Measurements from ENCODE around the gene PTK7. TPM values are rescaled to one million over a fixed set of nuclear protein-coding genes. Genes with fewer than 3 reads are reported as not detected.

Gene PTK7
- total RNA-seq, 6 donors from 2014 or later: 68.6 to 180 (median 89.4) TPM

DNA sequence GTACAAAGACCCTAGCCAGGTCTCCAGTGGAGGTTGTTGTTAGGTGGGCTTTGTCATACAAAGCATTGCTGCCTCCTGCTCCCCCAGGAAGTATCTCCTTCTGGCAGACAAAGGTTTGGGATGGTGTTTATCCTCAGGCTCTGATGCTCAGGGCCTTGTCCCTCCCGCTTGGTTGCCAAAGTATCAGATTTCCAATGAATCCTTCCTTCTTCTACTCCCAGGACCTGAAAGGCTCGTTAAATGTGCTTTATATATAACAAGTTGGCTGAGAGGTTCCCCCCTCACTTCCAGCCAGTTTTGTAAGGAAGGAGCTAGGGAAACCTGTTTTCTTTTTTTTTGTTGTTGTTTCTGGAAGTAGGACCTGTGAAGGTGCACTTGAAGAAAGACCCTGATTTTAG, 14.4 kb downstream of the PTK7 start:
- H3K27me3 ChIP-seq: no peaks in the 10 kb centered on the region
- peak overlapping the region; percentile 74 to 85 (median 76) for H3K27ac ChIP-seq
- TF ChIP-seq POLR2AphosphoS5 (IDR thresholded peaks at IDR 0.05) (no peak), POLR2A (IDR thresholded peaks at IDR 0.05) (no peak), EP300 (IDR thresholded peaks at IDR 0.05) (no peak)
- TF ChIP-seq, protein P1, sequence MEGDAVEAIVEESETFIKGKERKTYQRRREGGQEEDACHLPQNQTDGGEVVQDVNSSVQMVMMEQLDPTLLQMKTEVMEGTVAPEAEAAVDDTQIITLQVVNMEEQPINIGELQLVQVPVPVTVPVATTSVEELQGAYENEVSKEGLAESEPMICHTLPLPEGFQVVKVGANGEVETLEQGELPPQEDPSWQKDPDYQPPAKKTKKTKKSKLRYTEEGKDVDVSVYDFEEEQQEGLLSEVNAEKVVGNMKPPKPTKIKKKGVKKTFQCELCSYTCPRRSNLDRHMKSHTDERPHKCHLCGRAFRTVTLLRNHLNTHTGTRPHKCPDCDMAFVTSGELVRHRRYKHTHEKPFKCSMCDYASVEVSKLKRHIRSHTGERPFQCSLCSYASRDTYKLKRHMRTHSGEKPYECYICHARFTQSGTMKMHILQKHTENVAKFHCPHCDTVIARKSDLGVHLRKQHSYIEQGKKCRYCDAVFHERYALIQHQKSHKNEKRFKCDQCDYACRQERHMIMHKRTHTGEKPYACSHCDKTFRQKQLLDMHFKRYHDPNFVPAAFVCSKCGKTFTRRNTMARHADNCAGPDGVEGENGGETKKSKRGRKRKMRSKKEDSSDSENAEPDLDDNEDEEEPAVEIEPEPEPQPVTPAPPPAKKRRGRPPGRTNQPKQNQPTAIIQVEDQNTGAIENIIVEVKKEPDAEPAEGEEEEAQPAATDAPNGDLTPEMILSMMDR (IDR thresholded peaks at IDR 0.05): no peak
- ATAC-seq (ENCODE audit: low FRiP score in 2 of 2) (no peak), DNase-seq (no peak)
- 51 to 53% methylated on average over 2 of the region's 2 CpGs for WGBS, 2 donors
- peak overlapping the region in 1 of 4 donors; percentile 28 for H3K4me3 ChIP-seq
- peaks cover 15 to 68% (median 30%) of the 10 kb centered on the region in 4 donors for H3K4me1 ChIP-seq
- no peaks in the 10 kb centered on the region for H3K36me3 ChIP-seq
- no peaks in the 10 kb centered on the region for H3K9me3 ChIP-seq

- Histone ChIP-seq H3K4me1 (peaks cover 15 to 73% (median 33%) of the 10 kb centered on the region in 4 donors), H3K36me3 (no peaks in the 10 kb centered on the region), H3K27me3 (no peaks in the 10 kb centered on the region), H3K9me3 (no peaks in the 10 kb centered on the region), H3K4me3 (no peak overlapping the region), H3K27ac (peak overlapping the region; percentile 74 to 85 (median 76))
- DNase-seq: no peak
- ATAC-seq (ENCODE audit: low FRiP score in 2 of 2): no peak
- TF ChIP-seq POLR2A (IDR thresholded peaks at IDR 0.05): no peak
- TF ChIP-seq, protein P1 (IDR thresholded peaks at IDR 0.05): no peak
- no peak for TF ChIP-seq POLR2AphosphoS5 (IDR thresholded peaks at IDR 0.05)
- no peak for TF ChIP-seq EP300 (IDR thresholded peaks at IDR 0.05)
- WGBS, 2 donors: 59 to 62% methylated on average over 5 of the region's 5 CpGs
Measured at GRCh38 chr6:43091020-43091419, 14.9 kb downstream of the PTK7 start.

DNA sequence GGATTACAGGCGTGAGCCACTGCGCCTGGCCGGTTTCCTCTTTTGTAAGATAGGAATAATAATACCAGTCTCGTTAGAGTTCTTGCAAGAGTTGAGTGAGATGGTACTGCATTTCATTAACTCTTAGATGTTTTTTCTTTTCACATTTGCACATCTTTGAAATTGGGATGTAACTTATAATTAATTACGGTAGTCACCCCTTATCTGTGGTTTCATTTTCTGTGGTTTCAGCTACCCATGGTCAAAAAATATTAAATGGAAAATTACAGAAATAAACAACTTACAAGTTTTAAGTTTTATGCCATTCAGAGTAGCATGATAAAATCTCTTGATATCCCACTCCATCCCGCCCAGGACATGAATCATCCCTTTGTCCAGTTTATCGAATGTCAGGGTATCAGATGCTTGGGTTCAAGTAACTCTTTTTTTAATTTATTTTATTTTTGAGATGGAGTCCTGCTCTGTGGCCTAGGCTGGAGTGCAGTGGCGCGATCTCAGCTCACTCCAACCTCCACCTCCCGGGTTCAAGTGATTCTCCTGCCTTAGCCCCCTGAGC, 15.4 kb downstream of the PTK7 start:
- no peaks in the 10 kb centered on the region for H3K36me3 ChIP-seq
- no peak for DNase-seq
- H3K4me1 ChIP-seq: peaks cover 19 to 75% (median 37%) of the 10 kb centered on the region in 4 donors
- 76 to 85% methylated on average over 10 of the region's 10 CpGs for WGBS, 2 donors
- H3K4me3 ChIP-seq: no peak overlapping the region
- TF ChIP-seq POLR2AphosphoS5 (IDR thresholded peaks at IDR 0.05) (no peak), EP300 (IDR thresholded peaks at IDR 0.05) (no peak), POLR2A (IDR thresholded peaks at IDR 0.05) (no peak)
- TF ChIP-seq, protein P1 (IDR thresholded peaks at IDR 0.05): no peak
- no peaks in the 10 kb centered on the region for H3K9me3 ChIP-seq
- H3K27ac ChIP-seq: peak overlapping the region; percentile 74 to 85 (median 76)
- no peak for ATAC-seq (ENCODE audit: low FRiP score in 2 of 2)
- no peaks in the 10 kb centered on the region for H3K27me3 ChIP-seq

DNA sequence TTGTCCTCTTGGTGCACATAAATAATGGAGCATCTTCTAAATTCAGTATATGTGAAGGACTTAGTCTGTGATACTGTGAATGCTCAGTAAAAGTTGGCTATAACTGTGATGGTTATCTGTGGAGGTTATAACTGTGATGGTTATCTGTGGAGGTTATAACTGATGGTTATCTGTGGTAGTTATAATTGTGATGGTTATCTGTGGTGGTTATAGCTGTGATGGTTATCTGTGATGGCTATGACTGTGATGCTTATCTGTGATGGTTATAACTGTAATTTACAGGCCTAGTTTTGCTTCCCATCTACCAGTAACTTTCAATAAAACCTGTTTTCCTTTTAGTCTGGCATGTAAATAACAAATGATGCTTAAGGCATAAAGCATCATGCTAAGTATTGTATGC, 16.5 kb downstream of the PTK7 start:
- ATAC-seq (ENCODE audit: low FRiP score in 2 of 2) (no peak), DNase-seq (no peak)
- Histone ChIP-seq H3K36me3 (no peaks in the 10 kb centered on the region), H3K4me1 (peaks cover 21 to 77% (median 46%) of the 10 kb centered on the region in 4 donors), H3K27me3 (no peaks in the 10 kb centered on the region), H3K9me3 (no peaks in the 10 kb centered on the region), H3K27ac (peak overlapping the region in 1 of 4 donors; percentile 85), H3K4me3 (no peak overlapping the region)
- TF ChIP-seq, protein P1 (IDR thresholded peaks at IDR 0.05): no peak
- TF ChIP-seq EP300 (IDR thresholded peaks at IDR 0.05) (no peak), POLR2A (IDR thresholded peaks at IDR 0.05) (no peak), POLR2AphosphoS5 (IDR thresholded peaks at IDR 0.05) (no peak)
